A673 (cell line): ENCODE results near the gene MDH2. TPM values are rescaled to one million over a fixed set of nuclear protein-coding genes. Genes with fewer than 3 reads are reported as not detected.
"Not testable (repeated sequence)": the region's sequence is repeated elsewhere in the genome, so short reads cannot be mapped to it uniquely, and the experiment has no call there.

Source experiments
- BruUV-seq: library from RNA; stranded (reverse); fragments of 400-500 nt; replicated peaks from 2 replicates; lab custom pipeline; 2021; lab: Mats Ljungman, UMichigan
- CTCF ChIA-PET: fragments of 300-600 bp; sonication (Branson Sonifier 250); formaldehyde crosslinking; loops from one replicate; lab custom pipeline; 2022; ENCODE audit warnings: antibody characterized with exemption; lab: Charles Lee
- POLR2A ChIA-PET: fragments of 300-600 bp; sonication (Branson Sonifier 250); formaldehyde crosslinking; loops from one replicate; lab custom pipeline; 2022; ENCODE audit warnings: antibody characterized with exemption; ENCODE audit not compliant: low non-redundant PET; lab: Charles Lee
- DNase-seq: peaks from one replicate; pipeline ENCODE4 v3.0.0-alpha.2; 2015; ENCODE audit warnings: low spot score
- H3K27ac ChIP-seq: fragments of 200-600 bp; sonication (generic); 2 replicates; pipeline ENCODE4 v1.5.1; 2016; ENCODE audit warnings: mixed run types, low read depth, mild to moderate bottlenecking, mixed read lengths, antibody characterized with exemption, low read length; ENCODE audit not compliant: poor library complexity, severe bottlenecking
- H3K27me3 ChIP-seq: fragments of 200-600 bp; sonication (generic); replicated peaks from 2 replicates; pipeline ENCODE4 v1.6.1; 2017; ENCODE audit warnings: mixed run types, low read depth, mild to moderate bottlenecking, mixed read lengths, antibody characterized with exemption, low read length; ENCODE audit not compliant: insufficient read depth, poor library complexity
- H3K36me3 ChIP-seq: fragments of 200-600 bp; sonication (generic); 2 replicates; pipeline ENCODE4 v1.6.1; 2016; ENCODE audit warnings: mixed run types, mild to moderate bottlenecking, mixed read lengths, antibody characterized with exemption, low read length; ENCODE audit not compliant: insufficient read depth, poor library complexity, severe bottlenecking
- H3K4me1 ChIP-seq: fragments of 200-600 bp; sonication (generic); 2 replicates; pipeline ENCODE4 v1.6.1; 2017; ENCODE audit warnings: mixed run types, mild to moderate bottlenecking, mixed read lengths, antibody characterized with exemption, low read length; ENCODE audit not compliant: insufficient read depth, poor library complexity, severe bottlenecking
- H3K4me3 ChIP-seq: fragments of 200-600 bp; sonication (generic); 2 replicates; pipeline ENCODE4 v1.5.1; 2016; ENCODE audit warnings: low read depth, mixed run types, mild to moderate bottlenecking, mixed read lengths, low read length; ENCODE audit not compliant: poor library complexity, severe bottlenecking
- H3K9me3 ChIP-seq: fragments of 200-600 bp; sonication (generic); 2 replicates; pipeline ENCODE4 v1.6.1; 2016; ENCODE audit warnings: mixed run types, low read depth, mild to moderate bottlenecking, mixed read lengths, antibody characterized with exemption, low read length; ENCODE audit not compliant: poor library complexity, severe bottlenecking
- EZH2 ChIP-seq: fragments of 200-600 bp; sonication (generic); IDR thresholded peaks from 2 replicates; pipeline ENCODE4 v1.6.1; 2017; ENCODE audit warnings: borderline replicate concordance, low read depth, mild to moderate bottlenecking, mixed read lengths, antibody characterized with exemption, low read length; ENCODE audit not compliant: poor library complexity, severe bottlenecking
- intact Hi-C: fragments of 100-400 bp; cut with micrococcal nuclease; formaldehyde crosslinking; loops from one replicate; pipeline ENCODE4 v1.10.0; 2022; ENCODE audit not compliant: unreplicated experiment
- total RNA-seq: library from RNA; stranded (reverse); gene quantifications from 2 replicates; pipeline ENCODE4 v1.2.3, GENCODE V29; 2021
- TF ChIP-seq, protein P1 (sequence below): fragments of 300-800, 200-600 bp; sonication (generic); conservative IDR thresholded peaks from 2 replicates; pipeline ENCODE4 v1.5.1; 2017; ENCODE audit warnings: low read depth, mild to moderate bottlenecking, antibody characterized with exemption, low read length, moderate library complexity, mixed read lengths

Gene MDH2
- total RNA-seq, 1 experiment from 2014 or later: 316 TPM

DNA sequence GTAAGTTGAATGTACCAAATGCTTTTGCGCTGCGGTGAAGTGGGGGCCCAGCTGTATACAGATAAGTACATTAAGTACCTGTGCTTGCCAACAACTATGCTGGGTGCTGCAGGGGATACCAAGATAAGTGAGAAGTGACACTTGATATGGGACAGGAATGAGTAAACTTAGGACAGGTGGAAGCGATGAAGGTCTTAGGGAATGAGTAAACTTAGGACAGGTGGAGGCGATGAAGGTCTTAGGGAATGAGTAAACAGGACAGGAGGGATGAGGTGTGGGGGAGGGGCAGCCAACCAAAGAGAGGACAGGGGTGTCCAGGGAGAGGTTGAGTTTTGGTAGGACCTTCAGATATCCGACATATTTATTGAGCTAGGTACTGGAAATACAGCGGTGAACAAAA is 1.4 kb downstream of the MDH2 start:
- Histone ChIP-seq H3K9me3 (no peaks in the 10 kb centered on the region), H3K27me3 (no peaks in the 10 kb centered on the region), H3K4me1 (peaks cover 6% of the 10 kb centered on the region), H3K27ac (no peak overlapping the region), H3K36me3 (peaks cover 18% of the 10 kb centered on the region), H3K4me3 (peak overlapping the region; percentile 96)
- DNase-seq: no peak
- BruUV-seq: TSS peak; percentile 65
- POLR2A ChIA-PET: no interaction called here
- intact Hi-C loops: no loop called here
- TF ChIP-seq EZH2: no peak
- TF ChIP-seq, protein P1, sequence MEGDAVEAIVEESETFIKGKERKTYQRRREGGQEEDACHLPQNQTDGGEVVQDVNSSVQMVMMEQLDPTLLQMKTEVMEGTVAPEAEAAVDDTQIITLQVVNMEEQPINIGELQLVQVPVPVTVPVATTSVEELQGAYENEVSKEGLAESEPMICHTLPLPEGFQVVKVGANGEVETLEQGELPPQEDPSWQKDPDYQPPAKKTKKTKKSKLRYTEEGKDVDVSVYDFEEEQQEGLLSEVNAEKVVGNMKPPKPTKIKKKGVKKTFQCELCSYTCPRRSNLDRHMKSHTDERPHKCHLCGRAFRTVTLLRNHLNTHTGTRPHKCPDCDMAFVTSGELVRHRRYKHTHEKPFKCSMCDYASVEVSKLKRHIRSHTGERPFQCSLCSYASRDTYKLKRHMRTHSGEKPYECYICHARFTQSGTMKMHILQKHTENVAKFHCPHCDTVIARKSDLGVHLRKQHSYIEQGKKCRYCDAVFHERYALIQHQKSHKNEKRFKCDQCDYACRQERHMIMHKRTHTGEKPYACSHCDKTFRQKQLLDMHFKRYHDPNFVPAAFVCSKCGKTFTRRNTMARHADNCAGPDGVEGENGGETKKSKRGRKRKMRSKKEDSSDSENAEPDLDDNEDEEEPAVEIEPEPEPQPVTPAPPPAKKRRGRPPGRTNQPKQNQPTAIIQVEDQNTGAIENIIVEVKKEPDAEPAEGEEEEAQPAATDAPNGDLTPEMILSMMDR: no peak
- CTCF ChIA-PET: no interaction called here

- no TSS peak for BruUV-seq
- TF ChIP-seq, protein P1: no peak
- TF ChIP-seq EZH2: no peak
- CTCF ChIA-PET: no interaction called here
- Histone ChIP-seq H3K36me3 (peaks cover 31% of the 10 kb centered on the region), H3K9me3 (no peaks in the 10 kb centered on the region), H3K27me3 (no peaks in the 10 kb centered on the region), H3K27ac (no peak overlapping the region), H3K4me3 (no peak overlapping the region), H3K4me1 (peaks cover 6% of the 10 kb centered on the region)
- no peak for DNase-seq
- POLR2A ChIA-PET: no interaction called here
- intact Hi-C loops: no loop called here
These were observed 2.6 kb downstream of the MDH2 start for GRCh38 chr7:76050545-76050944.

DNA sequence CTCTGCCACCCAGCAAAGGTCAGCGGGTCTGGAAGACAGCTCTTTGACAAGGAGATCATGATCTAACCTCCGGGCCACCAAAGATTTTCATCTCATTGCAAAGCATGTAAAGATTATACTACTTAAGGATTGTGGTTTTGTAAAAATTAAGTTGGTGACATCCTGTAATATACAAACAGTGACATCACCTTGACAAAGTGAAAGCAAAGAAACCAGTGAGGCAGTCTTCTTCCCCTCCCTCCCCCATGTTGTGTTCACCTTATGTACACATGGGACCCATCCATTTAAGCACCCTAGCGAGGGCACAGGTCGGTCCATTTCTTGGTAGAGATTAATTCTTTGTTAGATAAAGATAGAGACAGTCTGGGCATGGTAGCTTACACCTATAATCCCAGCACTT is 3.9 kb downstream of the MDH2 start:
- no peak overlapping the region for H3K27ac ChIP-seq
- peaks cover 6% of the 10 kb centered on the region for H3K4me1 ChIP-seq
- intact Hi-C loops: no loop called here
- H3K9me3 ChIP-seq: no peaks in the 10 kb centered on the region
- no peaks in the 10 kb centered on the region for H3K27me3 ChIP-seq
- TF ChIP-seq EZH2: no peak
- TF ChIP-seq, protein P1: no peak
- POLR2A ChIA-PET: no interaction called here
- peaks cover 40% of the 10 kb centered on the region for H3K36me3 ChIP-seq
- DNase-seq: no peak
- CTCF ChIA-PET: no interaction called here
- no TSS peak for BruUV-seq
- no peak overlapping the region for H3K4me3 ChIP-seq

DNA sequence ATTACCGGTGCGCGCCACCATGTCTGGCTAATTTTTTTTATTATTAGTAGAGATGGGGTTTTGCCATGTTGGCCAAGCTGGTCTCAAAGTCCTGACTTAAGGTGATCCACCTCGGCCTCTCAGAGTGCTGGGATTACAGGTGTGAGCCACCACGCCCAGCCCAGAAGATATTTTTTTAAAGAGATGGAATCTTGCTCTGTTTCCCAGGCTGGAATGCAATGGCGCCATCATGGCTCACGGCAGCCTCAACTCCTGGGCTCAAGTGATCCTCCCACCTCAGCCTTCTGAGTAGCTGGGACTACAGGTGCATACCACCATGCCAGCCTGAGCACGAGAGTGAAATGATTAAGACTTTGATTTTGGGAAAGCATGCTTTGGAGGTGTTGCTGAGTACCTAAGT is 4.8 kb downstream of the MDH2 start:
- DNase-seq, H3K4me1 ChIP-seq, intact Hi-C loops, H3K9me3 ChIP-seq, CTCF ChIA-PET, H3K27me3 ChIP-seq, BruUV-seq, POLR2A ChIA-PET, H3K27ac ChIP-seq, H3K4me3 ChIP-seq: not testable (repeated sequence)
- H3K36me3 ChIP-seq: peaks cover 48% of the 10 kb centered on the region
